DND-41 (cell line): ENCODE measurements around the gene NTN4.
"Not testable (repeated sequence)": the region's sequence is repeated elsewhere in the genome, so short reads cannot be mapped to it uniquely, and the experiment has no call there.

Source experiments
- EZH2 ChIP-seq: IDR thresholded peaks from 3 replicates; pipeline ENCODE4 v1.6.1; 2012; ENCODE audit warnings: borderline replicate concordance, low read depth, mild to moderate bottlenecking, moderate library complexity, low read length, inconsistent platforms; ENCODE audit not compliant: severe bottlenecking
- TF ChIP-seq, protein P1 (sequence below): IDR thresholded peaks from 2 replicates; pipeline ENCODE4 v1.5.1; 2012; ENCODE audit warnings: borderline replicate concordance, low read length, moderate library complexity, mild to moderate bottlenecking; ENCODE audit not compliant: poor library complexity, severe bottlenecking; ENCODE audit errors: extremely low read depth

- TF ChIP-seq, protein P1, sequence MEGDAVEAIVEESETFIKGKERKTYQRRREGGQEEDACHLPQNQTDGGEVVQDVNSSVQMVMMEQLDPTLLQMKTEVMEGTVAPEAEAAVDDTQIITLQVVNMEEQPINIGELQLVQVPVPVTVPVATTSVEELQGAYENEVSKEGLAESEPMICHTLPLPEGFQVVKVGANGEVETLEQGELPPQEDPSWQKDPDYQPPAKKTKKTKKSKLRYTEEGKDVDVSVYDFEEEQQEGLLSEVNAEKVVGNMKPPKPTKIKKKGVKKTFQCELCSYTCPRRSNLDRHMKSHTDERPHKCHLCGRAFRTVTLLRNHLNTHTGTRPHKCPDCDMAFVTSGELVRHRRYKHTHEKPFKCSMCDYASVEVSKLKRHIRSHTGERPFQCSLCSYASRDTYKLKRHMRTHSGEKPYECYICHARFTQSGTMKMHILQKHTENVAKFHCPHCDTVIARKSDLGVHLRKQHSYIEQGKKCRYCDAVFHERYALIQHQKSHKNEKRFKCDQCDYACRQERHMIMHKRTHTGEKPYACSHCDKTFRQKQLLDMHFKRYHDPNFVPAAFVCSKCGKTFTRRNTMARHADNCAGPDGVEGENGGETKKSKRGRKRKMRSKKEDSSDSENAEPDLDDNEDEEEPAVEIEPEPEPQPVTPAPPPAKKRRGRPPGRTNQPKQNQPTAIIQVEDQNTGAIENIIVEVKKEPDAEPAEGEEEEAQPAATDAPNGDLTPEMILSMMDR, result not testable (repeated sequence)
- not testable (repeated sequence) for TF ChIP-seq EZH2
Measured at GRCh38 chr12:95616470-95616869, 174.1 kb downstream of the NTN4 start.
